Tibial nerve (tissue), 4 donors: ENCODE measurements around the gene TSEN54. TPM values are rescaled to one million over a fixed set of nuclear protein-coding genes. Genes with fewer than 3 reads are reported as not detected.

Experiments
- DNase-seq, 2 donors: peaks; one replicate each; pipeline ENCODE4 v3.0.0-alpha.2; 2019; ENCODE audit warnings: low spot score in 2 of 2
- H3K27ac ChIP-seq, 4 donors: fragments of 200-600 bp; sonication (generic) in 3 of 4; one replicate each; pipeline ENCODE4 v1.5.1; 2017 to 2019; ENCODE audit warnings: mild to moderate bottlenecking in 1 of 4
- H3K27me3 ChIP-seq, 2 donors: fragments of 200-600 bp; sonication (generic) in 1 of 2; one replicate each; pipeline versions ENCODE4 v1.5.1 to v1.6.0; 2017 to 2019
- H3K36me3 ChIP-seq, 3 donors: fragments of 200-600 bp; sonication (generic); one replicate each; pipeline ENCODE4 v1.5.1; 2018 to 2019
- H3K4me1 ChIP-seq, 4 donors: fragments of 200-600 bp; sonication (generic) in 3 of 4; one replicate each; pipeline ENCODE4 v1.5.1; 2017 to 2019
- H3K4me3 ChIP-seq, 4 donors: fragments of 200-600 bp; sonication (generic) in 3 of 4; one replicate each; pipeline ENCODE4 v1.5.1; 2017 to 2019; ENCODE audit warnings: mild to moderate bottlenecking in 1 of 4, moderate library complexity in 1 of 4
- H3K9me3 ChIP-seq, 4 donors: fragments of 200-600 bp; sonication (generic) in 3 of 4; one replicate each; pipeline ENCODE4 v1.5.1; 2017 to 2019
- EP300 ChIP-seq, 2 donors: sonication (generic); formaldehyde crosslinking; IDR thresholded peaks; one replicate each; pipeline ENCODE4 v1.6.1; 2017; ENCODE audit warnings: antibody characterized with exemption in 2 of 2, mild to moderate bottlenecking in 1 of 2
- POLR2A ChIP-seq, 2 donors: fragments of 450-650 bp; IDR thresholded peaks; one replicate each; pipeline ENCODE4 v1.6.1; 2017; ENCODE audit warnings: antibody characterized with exemption in 2 of 2, mild to moderate bottlenecking in 2 of 2, moderate library complexity in 2 of 2
- WGBS, 2 donors: methylation state at CpG; one replicate each; pipeline ENCODE4 v1.1.5; 2018; 5-methylcytosine and 5-hydroxymethylcytosine counted together
- total RNA-seq, 4 donors: library from RNA; depleted of rRNA; stranded (reverse); fragments of >200 nt; gene quantifications; one replicate each; pipeline ENCODE4 v1.1.0, GENCODE V29; 2016
- TF ChIP-seq, protein P1 (sequence below), 5 experiments: fragments of 200-600 bp in 3 of 5; fragments of 450-650 bp in 2 of 5; sonication (generic) in 3 of 5; IDR thresholded peaks; one replicate each; pipeline ENCODE4 v1.5.1; 2016 to 2019; ENCODE audit warnings: antibody characterized with exemption in 5 of 5, mild to moderate bottlenecking in 3 of 5, moderate library complexity in 2 of 5

Gene TSEN54
- total RNA-seq, 4 donors from 2014 or later: 43.3 to 84.6 (median 53.0) TPM

DNA sequence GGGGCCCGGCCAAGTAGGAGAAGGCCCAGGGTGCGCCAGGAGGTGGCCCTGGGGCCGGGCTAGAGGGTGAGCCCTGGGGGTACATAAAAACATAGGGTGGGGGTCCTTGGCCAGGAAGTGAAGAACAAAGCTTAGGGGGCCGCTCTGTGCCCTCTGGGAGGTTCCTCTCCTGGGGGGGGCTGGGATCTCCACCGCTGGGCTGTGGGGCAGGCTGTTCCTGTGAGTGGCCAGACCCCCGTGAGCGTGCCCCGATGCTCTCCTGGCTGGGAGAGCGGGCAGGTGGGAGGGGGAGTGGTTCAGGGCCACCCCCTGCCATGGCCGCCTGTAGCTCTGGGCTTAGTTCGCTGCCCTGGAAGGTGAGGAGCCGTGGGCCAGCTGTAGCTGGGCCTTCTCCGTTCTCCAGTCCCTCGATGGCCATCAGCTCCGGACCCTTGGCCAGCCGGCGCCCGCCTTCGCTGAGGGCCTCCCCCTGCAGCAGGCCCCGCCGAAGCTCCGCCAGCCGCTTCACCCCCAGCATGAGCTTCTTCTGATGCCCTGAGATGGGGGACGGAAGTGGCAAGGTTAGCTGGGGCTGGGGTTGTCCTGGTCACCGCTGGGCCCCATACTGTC, 13.5 kb upstream of the TSEN54 start:
- WGBS, 2 donors: 86 to 87% methylated on average over 15 to 25 of the region's 25 CpGs
- H3K4me3 ChIP-seq: no peak overlapping the region
- DNase-seq: no peak
- no peaks in the 10 kb centered on the region for H3K9me3 ChIP-seq
- peaks cover 0 to 92% (median 4%) of the 10 kb centered on the region in 3 donors for H3K36me3 ChIP-seq
- no peak for TF ChIP-seq EP300 (IDR thresholded peaks at IDR 0.05)
- no peak for TF ChIP-seq POLR2A (IDR thresholded peaks at IDR 0.05)
- TF ChIP-seq, protein P1, sequence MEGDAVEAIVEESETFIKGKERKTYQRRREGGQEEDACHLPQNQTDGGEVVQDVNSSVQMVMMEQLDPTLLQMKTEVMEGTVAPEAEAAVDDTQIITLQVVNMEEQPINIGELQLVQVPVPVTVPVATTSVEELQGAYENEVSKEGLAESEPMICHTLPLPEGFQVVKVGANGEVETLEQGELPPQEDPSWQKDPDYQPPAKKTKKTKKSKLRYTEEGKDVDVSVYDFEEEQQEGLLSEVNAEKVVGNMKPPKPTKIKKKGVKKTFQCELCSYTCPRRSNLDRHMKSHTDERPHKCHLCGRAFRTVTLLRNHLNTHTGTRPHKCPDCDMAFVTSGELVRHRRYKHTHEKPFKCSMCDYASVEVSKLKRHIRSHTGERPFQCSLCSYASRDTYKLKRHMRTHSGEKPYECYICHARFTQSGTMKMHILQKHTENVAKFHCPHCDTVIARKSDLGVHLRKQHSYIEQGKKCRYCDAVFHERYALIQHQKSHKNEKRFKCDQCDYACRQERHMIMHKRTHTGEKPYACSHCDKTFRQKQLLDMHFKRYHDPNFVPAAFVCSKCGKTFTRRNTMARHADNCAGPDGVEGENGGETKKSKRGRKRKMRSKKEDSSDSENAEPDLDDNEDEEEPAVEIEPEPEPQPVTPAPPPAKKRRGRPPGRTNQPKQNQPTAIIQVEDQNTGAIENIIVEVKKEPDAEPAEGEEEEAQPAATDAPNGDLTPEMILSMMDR (IDR thresholded peaks at IDR 0.05): no peak
- peaks cover 0 to 87% (median 25%) of the 10 kb centered on the region in 4 donors for H3K4me1 ChIP-seq
- H3K27me3 ChIP-seq: no peaks in the 10 kb centered on the region
- H3K27ac ChIP-seq: peak overlapping the region; percentile 37 to 96 (median 80)

DNA sequence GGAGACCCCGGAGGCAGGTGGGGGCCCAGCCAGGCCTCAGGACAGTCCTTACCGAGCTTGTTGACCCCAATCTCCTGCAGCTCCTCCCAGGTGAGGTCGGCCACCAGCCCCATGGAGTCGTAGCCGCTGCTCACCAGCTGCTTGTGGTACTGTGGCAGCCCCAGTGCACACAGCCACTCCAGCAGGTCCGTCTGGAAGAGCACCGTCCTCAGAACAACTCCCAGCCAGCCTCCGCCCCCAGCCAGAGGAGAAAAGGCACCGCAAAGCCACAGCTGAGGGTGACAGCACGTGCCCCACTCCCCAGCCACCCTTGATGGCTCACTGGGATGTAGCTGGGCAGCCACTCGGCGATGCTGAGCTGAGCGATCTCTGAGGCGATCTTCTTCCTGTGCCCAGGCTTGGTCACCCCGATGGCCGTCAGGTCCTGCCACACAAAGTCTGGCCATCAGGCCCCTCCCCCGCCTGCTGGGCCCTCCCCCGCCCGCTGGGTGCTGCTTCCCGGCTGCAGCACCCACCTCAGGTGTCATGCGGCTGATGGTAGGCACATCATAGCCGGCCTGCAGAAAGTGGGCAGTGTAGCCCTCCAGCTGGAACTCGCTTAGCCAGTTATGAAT, 12.9 kb upstream of the TSEN54 start:
- Histone ChIP-seq H3K27ac (peak overlapping the region in 3 of 4 donors; percentile 42 to 96 (median 67)), H3K9me3 (no peaks in the 10 kb centered on the region), H3K27me3 (no peaks in the 10 kb centered on the region), H3K4me1 (peaks cover 0 to 89% (median 29%) of the 10 kb centered on the region in 4 donors), H3K36me3 (peaks cover 0 to 90% (median 4%) of the 10 kb centered on the region in 3 donors), H3K4me3 (no peak overlapping the region)
- TF ChIP-seq EP300 (IDR thresholded peaks at IDR 0.05) (no peak), POLR2A (IDR thresholded peaks at IDR 0.05) (no peak)
- TF ChIP-seq, protein P1 (IDR thresholded peaks at IDR 0.05): no peak
- no peak for DNase-seq
- 69 to 79% methylated on average over 5 to 16 of the region's 23 CpGs for WGBS, 2 donors

DNA sequence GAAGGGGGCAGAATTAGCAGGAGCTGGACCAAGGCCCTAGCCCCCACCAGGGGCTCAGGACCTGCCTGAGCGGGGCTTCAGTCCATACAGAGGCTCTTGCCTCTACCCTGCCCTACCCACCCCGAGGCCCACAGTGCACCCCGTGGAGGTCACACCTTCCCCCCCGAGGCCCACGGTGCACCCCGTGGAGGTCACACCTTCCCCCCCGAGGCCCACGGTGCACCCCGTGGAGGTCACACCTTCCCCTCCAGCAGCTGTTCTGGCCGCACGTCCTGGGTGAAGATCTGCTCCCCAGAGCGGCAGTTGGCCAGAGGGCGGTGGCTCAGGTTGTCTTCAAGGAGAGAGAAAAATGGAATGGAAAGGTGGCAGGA, 12.4 kb upstream of the TSEN54 start:
- Histone ChIP-seq H3K4me3 (no peak overlapping the region), H3K27ac (peak overlapping the region in 3 of 4 donors; percentile 52 to 96 (median 67)), H3K36me3 (peaks cover 0 to 85% (median 4%) of the 10 kb centered on the region in 3 donors), H3K4me1 (peaks cover 0 to 89% (median 31%) of the 10 kb centered on the region in 4 donors), H3K27me3 (no peaks in the 10 kb centered on the region), H3K9me3 (no peaks in the 10 kb centered on the region)
- no peak for TF ChIP-seq POLR2A (IDR thresholded peaks at IDR 0.05)
- TF ChIP-seq EP300 (IDR thresholded peaks at IDR 0.05): no peak
- TF ChIP-seq, protein P1 (IDR thresholded peaks at IDR 0.05): no peak
- 57 to 68% methylated on average over 12 to 13 of the region's 13 CpGs for WGBS, 2 donors
- no peak for DNase-seq

DNA sequence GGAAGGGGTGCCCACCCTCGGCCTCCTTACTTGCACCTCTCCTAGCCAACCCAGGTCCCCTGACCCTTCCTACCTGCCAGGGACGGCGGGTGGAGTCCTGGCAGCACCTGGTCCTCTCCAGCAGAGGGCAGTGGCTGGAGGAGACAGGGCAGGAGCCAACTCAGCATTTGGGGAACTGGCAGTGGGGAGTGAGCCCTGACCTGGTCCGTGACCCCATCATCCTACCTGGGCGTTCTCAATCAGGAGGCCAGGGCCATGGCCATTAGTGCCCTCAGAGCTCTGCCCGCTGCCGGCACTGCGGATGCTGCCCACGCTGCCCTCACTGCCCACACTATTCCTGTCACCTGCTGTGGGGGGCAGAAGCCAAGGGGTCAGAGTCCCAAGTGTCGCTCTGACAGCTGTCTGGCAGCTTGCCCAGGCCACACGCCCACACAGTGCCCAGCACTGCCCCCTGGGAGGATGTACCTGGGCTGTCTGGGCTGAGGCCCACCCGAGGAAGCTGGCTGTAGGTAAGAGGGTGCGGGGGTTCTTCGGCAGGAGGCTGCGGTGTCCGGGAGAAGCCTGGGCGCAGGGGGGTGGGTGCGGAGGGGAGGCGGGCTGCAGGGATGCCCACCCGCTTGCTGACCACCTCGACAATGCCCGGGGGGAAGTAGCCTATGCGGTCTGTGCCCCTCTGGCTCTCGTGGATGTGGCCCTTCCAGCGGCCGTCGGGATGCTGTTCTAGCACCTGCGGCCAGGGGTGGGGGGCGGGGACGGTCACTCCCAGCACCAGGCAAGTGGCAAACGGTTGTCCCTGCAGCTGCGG, 11.8 kb upstream of the TSEN54 start:
- TF ChIP-seq, protein P1 (IDR thresholded peaks at IDR 0.05): peak; percentile 29 to 61 (median 45)
- no peak for TF ChIP-seq POLR2A (IDR thresholded peaks at IDR 0.05)
- H3K4me3 ChIP-seq: peak overlapping the region in 1 of 4 donors; percentile 6
- 61 to 64% methylated on average over 27 to 31 of the region's 32 CpGs for WGBS, 2 donors
- H3K4me1 ChIP-seq: peaks cover 2 to 89% (median 36%) of the 10 kb centered on the region in 4 donors
- H3K9me3 ChIP-seq: no peaks in the 10 kb centered on the region
- H3K36me3 ChIP-seq: peaks cover 0 to 79% (median 4%) of the 10 kb centered on the region in 3 donors
- no peak for DNase-seq
- peak overlapping the region in 3 of 4 donors; percentile 52 to 96 (median 67) for H3K27ac ChIP-seq
- no peaks in the 10 kb centered on the region for H3K27me3 ChIP-seq

DNA sequence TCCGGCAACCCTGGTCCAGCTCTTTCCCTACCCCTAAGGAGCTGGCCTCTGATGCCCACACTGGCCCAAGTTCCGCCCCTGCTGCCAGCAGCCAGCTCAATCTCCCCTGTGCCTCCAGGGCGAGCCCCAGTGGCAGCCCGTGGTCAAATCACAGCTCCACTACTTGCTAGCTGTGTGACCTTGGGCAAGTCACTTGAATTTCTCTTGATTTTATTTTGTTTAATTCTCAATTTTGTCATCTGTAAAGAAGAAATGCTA, 11.2 kb upstream of the TSEN54 start:
- TF ChIP-seq, protein P1 (IDR thresholded peaks at IDR 0.05): no peak
- TF ChIP-seq EP300 (IDR thresholded peaks at IDR 0.05) (no peak), POLR2A (IDR thresholded peaks at IDR 0.05) (no peak)
- peaks cover 0 to 73% (median 4%) of the 10 kb centered on the region in 3 donors for H3K36me3 ChIP-seq
- peaks cover 2 to 89% (median 40%) of the 10 kb centered on the region in 4 donors for H3K4me1 ChIP-seq
- no peaks in the 10 kb centered on the region for H3K27me3 ChIP-seq
- no peaks in the 10 kb centered on the region for H3K9me3 ChIP-seq
- 76 to 92% methylated on average over 3 to 4 of the region's 4 CpGs for WGBS, 2 donors
- H3K4me3 ChIP-seq: peak overlapping the region in 1 of 4 donors; percentile 6
- no peak for DNase-seq
- peak overlapping the region in 2 of 4 donors; percentile 67 to 96 for H3K27ac ChIP-seq
